T-cell (primary cell): ENCODE data around the gene ATXN3. TPM values are rescaled to one million over a fixed set of nuclear protein-coding genes. Genes with fewer than 3 reads are reported as not detected.

ENCODE experiments used
- ATAC-seq, 4 experiments: fragments of 200-7000 bp in 3 of 4; fragments of 150-1000 bp in 1 of 4; cut with Tn5 transposase; replicated peaks in 1 of 4; 1 replicate in 3 of 4; 2 replicates in 1 of 4; pipeline ENCODE4 v1.10.0; 2021; ENCODE audit warnings: moderate library complexity in 3 of 4, mild to moderate bottlenecking in 2 of 4, moderate number of reproducible peaks in 1 of 4
- CTCF ChIA-PET, 2 donors: fragments of 300-600 bp; sonication (Branson Sonifier 250); formaldehyde crosslinking; loops; one replicate each; lab custom pipeline; 2022; ENCODE audit warnings: antibody characterized with exemption in 2 of 2; lab: Charles Lee
- POLR2A ChIA-PET, 2 donors: fragments of 300-600 bp; sonication (Branson Sonifier 250); formaldehyde crosslinking; loops; one replicate each; lab custom pipeline; 2022; ENCODE audit warnings: antibody characterized with exemption in 2 of 2; lab: Charles Lee
- DNase-seq, 35 experiments: peaks; one replicate each; pipeline versions ENCODE4 v3.0.0 to v3.0.0-alpha.2; 2013 to 2023
- H3K27ac ChIP-seq: one replicate; pipeline ENCODE4 v1.5.1; 2013; ENCODE audit warnings: low read length
- H3K27me3 ChIP-seq, 2 experiments: replicated peaks in 1 of 2; 1 replicate in 1 of 2; 2 replicates in 1 of 2; pipeline versions ENCODE4 v1.6.1 to v1.7.0; 2013; ENCODE audit warnings: low read length in 1 of 2, mixed read lengths in 1 of 2; ENCODE audit not compliant: control insufficient read depth in 2 of 2, insufficient read depth in 2 of 2; ENCODE audit errors: extremely low read depth in 1 of 2
- H3K36me3 ChIP-seq, 2 donors: 1 replicate in 1 of 2; 2 replicates in 1 of 2; pipeline versions ENCODE4 v1.6.1 to v1.7.0; 2013; ENCODE audit warnings: low read length in 1 of 2; ENCODE audit not compliant: control insufficient read depth in 2 of 2, insufficient read depth in 1 of 2; ENCODE audit errors: extremely low read depth in 1 of 2
- H3K4me1 ChIP-seq, 2 experiments: 1 replicate in 1 of 2; 2 replicates in 1 of 2; pipeline versions ENCODE4 v1.6.1 to v1.7.0; 2013; ENCODE audit warnings: low read length in 2 of 2, mixed read lengths in 1 of 2; ENCODE audit not compliant: insufficient read depth in 2 of 2, control insufficient read depth in 1 of 2; ENCODE audit errors: extremely low read depth in 1 of 2
- H3K4me3 ChIP-seq, 2 donors: 1 replicate in 1 of 2; 2 replicates in 1 of 2; pipeline versions ENCODE4 v1.5.1 to v1.7.0; 2013; ENCODE audit warnings: mild to moderate bottlenecking in 2 of 2, low read length in 1 of 2, moderate library complexity in 1 of 2; ENCODE audit not compliant: control insufficient read depth in 1 of 2; ENCODE audit errors: extremely low read depth in 1 of 2
- H3K9me3 ChIP-seq: 2 replicates; pipeline ENCODE4 v1.7.0; 2013
- H3K27ac Mint-ChIP-seq, 2 donors: one replicate each; pipeline ENCODE4 v1.8.0; 2020 to 2021; ENCODE audit warnings: mild to moderate bottlenecking in 2 of 2, mixed read lengths in 2 of 2
- H3K27me3 Mint-ChIP-seq, 2 donors: one replicate each; pipeline ENCODE4 v1.8.0; 2021 to 2022; ENCODE audit warnings: mixed read lengths in 2 of 2
- H3K36me3 Mint-ChIP-seq: one replicate; pipeline ENCODE4 v1.8.0; 2021; ENCODE audit warnings: mixed read lengths
- H3K4me1 Mint-ChIP-seq, 3 donors: one replicate each; pipeline ENCODE4 v1.8.0; 2020 to 2022; ENCODE audit warnings: mixed read lengths in 3 of 3, mild to moderate bottlenecking in 1 of 3
- H3K4me3 Mint-ChIP-seq, 3 donors: one replicate each; pipeline ENCODE4 v1.8.0; 2020 to 2022; ENCODE audit warnings: mild to moderate bottlenecking in 3 of 3, mixed read lengths in 3 of 3, moderate library complexity in 3 of 3
- H3K9me3 Mint-ChIP-seq, 3 donors: one replicate each; pipeline ENCODE4 v1.8.0; 2020 to 2022; ENCODE audit warnings: mixed read lengths in 3 of 3
- WGBS: methylation state at CpG from one replicate; pipeline ENCODE4 v1.1.5; 2013; ENCODE audit warnings: missing lambda C conversion rate; ENCODE audit not compliant: insufficient coverage; 5-methylcytosine and 5-hydroxymethylcytosine counted together
- total RNA-seq, 35 experiments: library from RNA in 6 of 35; stranded (reverse) in 6 of 35; fragments of 120-200 nt in 1 of 35; gene quantifications; one replicate each; pipeline versions ENCODE4 v1.2.1 to v1.2.4 and lab custom pipeline; 2013 to 2026

The ATXN3 gene
- total RNA-seq, 5 donors from 2014 or later (not counting 1 experiment from before 2014, with no cell fraction given), result 31.0 to 50.2 (median 41.8) TPM

DNA sequence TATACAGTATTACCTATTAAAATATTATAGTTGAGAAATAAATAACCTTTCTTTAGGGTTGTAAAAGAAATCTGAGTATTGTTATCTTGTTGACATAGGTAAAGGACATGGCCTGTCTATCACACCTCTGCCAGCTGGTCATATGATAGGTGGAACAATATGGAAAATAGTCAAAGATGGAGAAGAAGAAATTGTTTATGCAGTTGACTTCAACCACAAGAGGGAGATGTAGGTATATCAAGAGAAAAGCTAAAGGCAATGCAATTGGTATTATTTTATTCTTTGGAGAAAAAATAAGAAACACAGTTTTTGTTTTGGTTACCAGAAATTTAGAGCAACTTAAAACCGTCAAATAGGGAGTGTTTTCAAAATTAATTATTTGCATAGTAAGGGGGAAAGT is 28.9 kb upstream of the ATXN3 start:
- Mint-ChIP-seq H3K27ac (no peak overlapping the region), H3K4me1 (peaks cover 0 to 4% (median 4%) of the 10 kb centered on the region in 3 donors), H3K9me3 (no peaks in the 10 kb centered on the region), H3K4me3 (no peak overlapping the region), H3K36me3 (peaks cover 41% of the 10 kb centered on the region), H3K27me3 (no peaks in the 10 kb centered on the region)
- CTCF ChIA-PET, result interaction anchor here in 1 of 2 donors (0.7 to 1.4 kb wide), 3 partner anchors 9 to 468 kb away, joined by 3 to 4 read pairs (median 3); no protein-coding TSS in a partner anchor
- H3K36me3 ChIP-seq, result peaks cover 8 to 51% of the 10 kb centered on the region in 2 donors
- DNase-seq (peak in 1 of 35 experiments; percentile 46), ATAC-seq (no peak)
- no peak overlapping the region for H3K4me3 ChIP-seq
- H3K4me1 ChIP-seq, result no peaks in the 10 kb centered on the region
- no peak overlapping the region for H3K27ac ChIP-seq
- H3K9me3 ChIP-seq, result no peaks in the 10 kb centered on the region
- POLR2A ChIA-PET, result no interaction called here
- H3K27me3 ChIP-seq, result no peaks in the 10 kb centered on the region
- WGBS, result no CpG with 5 or more reads among the region's 1 CpG

DNA sequence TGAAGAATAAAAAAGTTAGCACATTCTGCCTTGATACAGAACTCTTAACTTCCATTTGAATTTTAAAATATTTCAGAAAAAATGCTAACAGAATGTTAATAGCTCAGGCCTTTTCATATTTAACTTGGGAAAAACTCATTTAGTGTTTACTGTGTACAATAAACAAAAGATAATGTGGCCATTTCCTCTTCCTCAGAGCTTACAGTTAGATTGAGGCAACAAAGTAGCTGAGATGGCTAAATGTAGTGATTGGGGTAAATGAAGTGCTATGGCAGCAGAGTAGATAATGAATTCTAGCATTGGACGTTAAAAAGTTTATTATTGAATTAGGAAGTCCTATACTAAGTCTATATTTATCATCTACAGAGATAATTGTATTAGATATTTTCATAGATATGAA is 28.1 kb upstream of the ATXN3 start:
- WGBS, result no CpG with 5 or more reads among the region's 1 CpG
- H3K4me3 Mint-ChIP-seq, result no peak overlapping the region
- ATAC-seq (no peak), DNase-seq (no peak)
- ChIA-PET CTCF (interaction anchor here in 1 of 2 donors (1.0 to 1.3 kb wide), 2 partner anchors 9 to 28 kb away, joined by 3 to 4 read pairs; partner anchors contain the start of gene ATXN3), POLR2A (no interaction called here)
- no peak overlapping the region for H3K27ac Mint-ChIP-seq
- Histone ChIP-seq H3K4me3 (no peak overlapping the region), H3K4me1 (no peaks in the 10 kb centered on the region), H3K27ac (no peak overlapping the region), H3K27me3 (no peaks in the 10 kb centered on the region), H3K36me3 (peaks cover 8 to 55% of the 10 kb centered on the region in 2 donors), H3K9me3 (no peaks in the 10 kb centered on the region)
- no peaks in the 10 kb centered on the region for H3K9me3 Mint-ChIP-seq
- H3K4me1 Mint-ChIP-seq, result peaks cover 0 to 10% (median 8%) of the 10 kb centered on the region in 3 donors
- H3K36me3 Mint-ChIP-seq, result peaks cover 47% of the 10 kb centered on the region
- no peaks in the 10 kb centered on the region for H3K27me3 Mint-ChIP-seq

GRCh38 chr14:92122761-92123160 is 16.4 kb upstream of the ATXN3 start:
- CTCF ChIA-PET, result interaction anchor here (0.6 to 7.3 kb wide), 9 partner anchors 9 to 1365 kb away, joined by 3 to 125 read pairs (median 4); partner anchors contain the start of genes ATXN3 (in 1 of the 2) and TRIP11 (in 1 of the 2)
- no peaks in the 10 kb centered on the region for H3K27me3 Mint-ChIP-seq
- H3K4me1 Mint-ChIP-seq, result peaks cover 45 to 61% (median 57%) of the 10 kb centered on the region in 3 donors

DNA sequence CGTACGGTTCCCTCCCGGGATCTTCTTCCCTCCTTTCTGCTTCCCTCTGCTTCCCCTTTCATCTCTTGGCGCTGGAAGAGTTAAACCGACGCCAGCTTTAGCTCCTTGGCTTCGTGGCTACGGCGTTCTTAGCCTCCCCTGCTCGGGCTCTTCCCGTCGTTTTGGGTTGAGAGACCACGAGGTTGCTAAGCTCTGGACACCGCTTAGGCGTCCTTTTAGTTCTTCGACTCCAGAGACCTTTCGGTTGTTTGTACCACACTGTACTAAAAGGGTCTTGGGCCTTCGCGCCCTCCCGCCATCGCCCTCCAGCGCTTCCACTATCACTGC is 15.9 kb upstream of the ATXN3 start:
- no peaks in the 10 kb centered on the region for H3K27me3 Mint-ChIP-seq
- 0% methylated on average over 19 of the region's 22 CpGs for WGBS
- H3K4me3 ChIP-seq, result peak overlapping the region; percentile 66 to 94
- DNase-seq, result peak in 5 of 35 experiments; percentile 2 to 38 (median 8)
- ChIA-PET CTCF (interaction anchor here (0.6 to 7.3 kb wide), 9 partner anchors 10 to 1364 kb away, joined by 3 to 125 read pairs (median 4); partner anchors contain the start of genes ATXN3 (in 1 of the 2) and TRIP11 (in 1 of the 2)), POLR2A (interaction anchor here (0.6 to 2.1 kb wide), 11 partner anchors 14 to 1738 kb away, joined by 3 to 14 read pairs (median 4); partner anchors contain the start of genes ATXN3 (in 1 of the 2) and TRIP11 (in 1 of the 2))
- no peaks in the 10 kb centered on the region for H3K9me3 ChIP-seq
- no peak for ATAC-seq
- no peaks in the 10 kb centered on the region for H3K27me3 ChIP-seq
- peak overlapping the region; percentile 98 to 99 (median 98) for H3K4me3 Mint-ChIP-seq
- peak overlapping the region; percentile 81 for H3K27ac ChIP-seq
- peaks cover 18 to 26% of the 10 kb centered on the region in 2 experiments for H3K4me1 ChIP-seq
- peaks cover 42 to 57% (median 53%) of the 10 kb centered on the region in 3 donors for H3K4me1 Mint-ChIP-seq
- peak overlapping the region; percentile 100 for H3K27ac Mint-ChIP-seq
- H3K9me3 Mint-ChIP-seq, result no peaks in the 10 kb centered on the region
- H3K36me3 ChIP-seq, result peaks cover 0 to 11% of the 10 kb centered on the region in 2 donors
- peaks cover 5% of the 10 kb centered on the region for H3K36me3 Mint-ChIP-seq

More at GRCh38 chr14:92122761-92123160, 16.4 kb upstream of the ATXN3 start:
- Histone ChIP-seq H3K27me3 (no peaks in the 10 kb centered on the region), H3K27ac (no peak overlapping the region), H3K4me3 (peak overlapping the region; percentile 66 to 94), H3K9me3 (no peaks in the 10 kb centered on the region), H3K36me3 (peaks cover 0 to 13% of the 10 kb centered on the region in 2 donors), H3K4me1 (peaks cover 18 to 26% of the 10 kb centered on the region in 2 experiments)
- 56% methylated on average over 8 of the region's 9 CpGs for WGBS
- no peak for DNase-seq
- ATAC-seq, result no peak
- peaks cover 10% of the 10 kb centered on the region for H3K36me3 Mint-ChIP-seq
- POLR2A ChIA-PET, result interaction anchor here (0.6 to 2.1 kb wide), 7 partner anchors 14 to 1165 kb away, joined by 3 to 14 read pairs (median 4); partner anchors contain the start of genes ATXN3 (in 1 of the 2) and TRIP11 (in 1 of the 2)
- H3K4me3 Mint-ChIP-seq, result peak overlapping the region; percentile 98 to 99 (median 98)
- H3K27ac Mint-ChIP-seq, result peak overlapping the region; percentile 100
- no peaks in the 10 kb centered on the region for H3K9me3 Mint-ChIP-seq

GRCh38 chr14:92121670-92122350 is 15.4 kb upstream of the ATXN3 start, which contains the start of the genes CPSF2 and NDUFB1:
Gene CPSF2, plus strand, starts transcription at chr14:92121969. Its CDS starts 9,016 bp downstream, at chr14:92130985.
Gene NDUFB1, minus strand, starts transcription at chr14:92121706. Its CDS starts 4,069 bp downstream, at chr14:92117637.
- WGBS, result under 1% methylated on average over 55 of the region's 55 CpGs
- ATAC-seq, result peak; percentile 89 to 91 (median 90)
- Histone ChIP-seq H3K4me1 (peaks cover 18 to 26% of the 10 kb centered on the region in 2 experiments), H3K4me3 (peak within 1 kb of the TSS; percentile 66 to 94), H3K27ac (peak within 1 kb of the TSS; percentile 81), H3K36me3 (peaks cover 0 to 12% of the 10 kb centered on the region in 2 donors), H3K9me3 (no peaks in the 10 kb centered on the region), H3K27me3 (no peaks in the 10 kb centered on the region)
- POLR2A ChIA-PET, result interaction anchor here (0.6 to 2.1 kb wide), 15 partner anchors 15 to 1857 kb away, joined by 3 to 14 read pairs (median 3); partner anchors contain the start of genes ATXN3 (in 1 of the 2) and TRIP11 (in 1 of the 2)
- H3K4me1 Mint-ChIP-seq, result peaks cover 42 to 52% (median 50%) of the 10 kb centered on the region in 3 donors
- peak within 1 kb of the TSS; percentile 98 to 99 (median 98) for H3K4me3 Mint-ChIP-seq
- no peaks in the 10 kb centered on the region for H3K27me3 Mint-ChIP-seq
- peaks cover 1% of the 10 kb centered on the region for H3K36me3 Mint-ChIP-seq
- peak within 1 kb of the TSS; percentile 100 for H3K27ac Mint-ChIP-seq
- CTCF ChIA-PET, result interaction anchor here (0.6 to 7.3 kb wide), 10 partner anchors 10 to 1364 kb away, joined by 3 to 125 read pairs (median 4); partner anchors contain the start of genes ATXN3 (in 1 of the 2) and TRIP11 (in 1 of the 2)
- DNase-seq, result peak; percentile 48 to 89 (median 77)
- H3K9me3 Mint-ChIP-seq, result no peaks in the 10 kb centered on the region
